ENCODE measurements around the gene ZSWIM8.
A peak's percentile ranks its signal among the peaks of the same experiment; 100 is the strongest.

Gene ZSWIM8

GRCh38 chr10:73841061-73841421 is 55.6 kb downstream of the ZSWIM8 start:
- DNase-seq (ENCODE audit: low read depth): no peak

- DNase-seq (ENCODE audit: low read depth): no peak
These were observed 56.3 kb downstream of the ZSWIM8 start for GRCh38 chr10:73841526-73842285.

GRCh38 chr10:73842349-73842748 is 56.9 kb downstream of the ZSWIM8 start:
- DNase-seq (ENCODE audit: low read depth): no peak

GRCh38 chr10:73843261-73843660 is 57.9 kb downstream of the ZSWIM8 start:
- DNase-seq (ENCODE audit: low read depth): no peak

- no peak for DNase-seq (ENCODE audit: low read depth)
These were observed 61.6 kb downstream of the ZSWIM8 start for GRCh38 chr10:73847031-73847430.

- DNase-seq (ENCODE audit: low read depth): peak; percentile 83
These were observed 63.5 kb downstream of the ZSWIM8 start for GRCh38 chr10:73848821-73849489.

GRCh38 chr10:73850211-73850610 is 64.8 kb downstream of the ZSWIM8 start:
- DNase-seq (ENCODE audit: low read depth): no peak

- no peak for DNase-seq (ENCODE audit: low read depth)
These were observed 65.6 kb downstream of the ZSWIM8 start for GRCh38 chr10:73850863-73851461.
